SK-N-SH (cell line): Measurements from ENCODE around the gene C17orf67. TPM values are rescaled to one million over a fixed set of nuclear protein-coding genes. Genes with fewer than 3 reads are reported as not detected.

ENCODE experiments used
- CTCF ChIA-PET: fragments of 300-600, 350-600 bp; formaldehyde crosslinking; extraction: SDS; loops from one replicate; lab custom pipeline; 2021; lab: Yijun Ruan, JAX
- POLR2A ChIA-PET: fragments of 350-600 bp; sonication (Branson Sonifier 250); formaldehyde crosslinking; extraction: SDS; loops from one replicate; lab custom pipeline; 2020; ENCODE audit warnings: antibody characterized with exemption, inconsistent platforms; lab: Yijun Ruan, JAX
- DNase-seq: peaks from one replicate; pipeline ENCODE4 v3.0.0; 2012
- H2AFZ ChIP-seq: fragments of 200-600 bp; sonication (generic); 2 replicates; pipeline ENCODE4 v1.8.1; 2016; ENCODE audit warnings: antibody characterized with exemption, mild to moderate bottlenecking, low read depth
- H3F3A ChIP-seq: fragments of 200-600 bp; sonication (generic); replicated peaks from 2 replicates; pipeline ENCODE3; 2016; ENCODE audit warnings: antibody characterized with exemption, mild to moderate bottlenecking; ENCODE audit not compliant: insufficient read depth
- H3K27ac ChIP-seq, 2 experiments: fragments of 200-500 bp in 1 of 2; fragments of 200-600 bp in 1 of 2; sonication (Bioruptor generic) in 1 of 2; sonication (generic), shearing (Covaris generic) in 1 of 2; 2 replicates each; pipeline versions ENCODE4 v1.5.1 to v1.6.1; 2014 to 2016; ENCODE audit warnings: low read depth in 2 of 2, inconsistent platforms in 1 of 2, low read length in 1 of 2, mild to moderate bottlenecking in 1 of 2, mixed read lengths in 1 of 2
- H3K27me3 ChIP-seq: fragments of 200-600 bp; sonication (generic), shearing (Covaris generic); 2 replicates; pipeline ENCODE4 v1.6.1; 2016; ENCODE audit warnings: mixed run types; ENCODE audit not compliant: insufficient read depth
- H3K36me3 ChIP-seq, 2 experiments: fragments of 200-500 bp in 1 of 2; fragments of 200-600 bp in 1 of 2; sonication (Bioruptor generic) in 1 of 2; sonication (generic) in 1 of 2; replicated peaks in 1 of 2; 2 replicates each; pipeline versions ENCODE3 to v1.5.1; 2014 to 2016; ENCODE audit warnings: low read length in 1 of 2, mild to moderate bottlenecking in 1 of 2; ENCODE audit not compliant: insufficient read depth in 2 of 2, control insufficient read depth in 1 of 2
- H3K4me1 ChIP-seq, 2 experiments: fragments of 200-500 bp in 1 of 2; fragments of 200-600 bp in 1 of 2; sonication (Bioruptor generic) in 1 of 2; sonication (generic), shearing (Covaris generic) in 1 of 2; 2 replicates each; pipeline versions ENCODE4 v1.5.1 to v1.6.1; 2014 to 2016; ENCODE audit warnings: low read depth in 1 of 2, low read length in 1 of 2, mixed run types in 1 of 2; ENCODE audit not compliant: insufficient read depth in 2 of 2, control insufficient read depth in 1 of 2
- H3K4me2 ChIP-seq: fragments of 200-600 bp; sonication (generic), shearing (Covaris generic); 2 replicates; pipeline ENCODE4 v1.6.1; 2017; ENCODE audit warnings: mixed run types
- H3K4me3 ChIP-seq, 2 experiments: fragments of 200-500 bp in 1 of 2; fragments of 200-600 bp in 1 of 2; sonication (Bioruptor generic) in 1 of 2; sonication (generic), shearing (Covaris generic) in 1 of 2; 2 replicates each; pipeline versions ENCODE4 v1.5.1 to v1.8.1; 2014 to 2016; ENCODE audit warnings: low read depth in 2 of 2, inconsistent platforms in 1 of 2, low read length in 1 of 2, mild to moderate bottlenecking in 1 of 2, mixed read lengths in 1 of 2, moderate library complexity in 1 of 2
- H3K79me2 ChIP-seq: fragments of 200-600 bp; sonication (generic); 2 replicates; pipeline ENCODE4 v1.8.1; 2017; ENCODE audit warnings: mild to moderate bottlenecking; ENCODE audit not compliant: insufficient read depth
- H3K9ac ChIP-seq: fragments of 200-600 bp; sonication (generic); 2 replicates; pipeline ENCODE4 v1.6.1; 2017; ENCODE audit warnings: mixed run types
- H3K9me2 ChIP-seq: fragments of 200-600 bp; sonication (generic); 2 replicates; pipeline ENCODE4 v1.6.1; 2017; ENCODE audit warnings: mixed run types
- H3K9me3 ChIP-seq: fragments of 200-600 bp; sonication (generic); 2 replicates; pipeline ENCODE4 v1.6.1; 2017; ENCODE audit warnings: mixed run types, mild to moderate bottlenecking, moderate library complexity
- H4K20me1 ChIP-seq: fragments of 200-600 bp; sonication (generic); 2 replicates; pipeline ENCODE4 v1.6.1; 2017; ENCODE audit warnings: mild to moderate bottlenecking, mixed run types; ENCODE audit not compliant: insufficient read depth
- CHD2 ChIP-seq: fragments of 150-350 bp; IDR thresholded peaks from 2 replicates; pipeline ENCODE4 v1.6.1; 2018; ENCODE audit warnings: low read length; ENCODE audit not compliant: partially characterized antibody
- EP300 ChIP-seq, 2 experiments: IDR thresholded peaks; 2 replicates each; pipeline versions ENCODE4 v1.4.0 to v1.6.1; 2012; ENCODE audit warnings: borderline replicate concordance in 1 of 2, low read depth in 1 of 2, low read length in 1 of 2
- EZH2phosphoT487 ChIP-seq: fragments of 200-600 bp; sonication (generic); IDR thresholded peaks from 2 replicates; pipeline ENCODE4 v1.6.1; 2017; ENCODE audit warnings: low read depth, mixed run types, mild to moderate bottlenecking, antibody characterized with exemption, moderate library complexity, borderline replicate concordance
- MEF2A ChIP-seq: IDR thresholded peaks from 2 replicates; pipeline ENCODE4 v1.4.0; 2012; ENCODE audit warnings: low read depth, borderline replicate concordance
- NFIC ChIP-seq: IDR thresholded peaks from 2 replicates; pipeline ENCODE4 v1.4.0; 2012; ENCODE audit warnings: borderline replicate concordance
- NRF1 ChIP-seq: IDR thresholded peaks from 2 replicates; pipeline ENCODE4 v1.6.1; 2012; ENCODE audit warnings: low read depth, mild to moderate bottlenecking, low read length
- RCOR1 ChIP-seq: fragments of 150-350 bp; IDR thresholded peaks from 2 replicates; pipeline ENCODE4 v1.6.1; 2017; ENCODE audit warnings: antibody characterized with exemption, low read length
- RXRA ChIP-seq: IDR thresholded peaks from 2 replicates; pipeline ENCODE4 v1.4.0; 2012; ENCODE audit warnings: low read depth, mild to moderate bottlenecking, borderline replicate concordance
- TAF1 ChIP-seq: IDR thresholded peaks from 2 replicates; pipeline ENCODE4 v1.6.1; 2012; ENCODE audit warnings: low read depth, mild to moderate bottlenecking, low read length, moderate library complexity, borderline replicate concordance
- TCF12 ChIP-seq: IDR thresholded peaks from 2 replicates; pipeline ENCODE4 v1.4.0; 2012
- WGBS: methylation state at CpG from one replicate; pipeline ENCODE4 v1.1.6; 2017; ENCODE audit warnings: low lambda C conversion rate; 5-methylcytosine and 5-hydroxymethylcytosine counted together
- polyA plus RNA-seq, 3 experiments: library from polyadenylated mRNA; depleted of rRNA; stranded (reverse); fragments of >200 nt; gene quantifications; 2 replicates each; pipeline ENCODE4 v1.2.3, GENCODE V29; 2012
- TF ChIP-seq, protein P1 (sequence below): IDR thresholded peaks from 2 replicates; pipeline ENCODE4; 2012
- TF ChIP-seq, protein P2 (sequence below): IDR thresholded peaks from 2 replicates; pipeline ENCODE4 v1.4.0; 2012; ENCODE audit warnings: low read depth
- TF ChIP-seq, protein P3 (sequence below): fragments of 150-350 bp; IDR thresholded peaks from 2 replicates; pipeline ENCODE4 v1.6.1; 2017; ENCODE audit warnings: antibody characterized with exemption, low read length, low read depth, borderline replicate concordance

C17orf67 gene
- polyA plus RNA-seq, 1 of the 3 experiments (the other 2 are of a cell fraction): 1.7 TPM

- H3K36me3 ChIP-seq: no peaks in the 10 kb centered on the region
- peak overlapping the region; percentile 2 to 73; a peak in 3 of 4 replicates for H3K27ac ChIP-seq
Observed at GRCh38 chr17:56754523-56755208, 79.1 kb downstream of the C17orf67 start.

GRCh38 chr17:56752263-56752836 lies 81.4 kb downstream of the C17orf67 start:
- CTCF ChIA-PET: interaction anchor here (1.7 to 8.1 kb wide), 3 partner anchors 14 to 36 kb away, joined by 3 to 32 read pairs (median 24); no protein-coding TSS in a partner anchor

More at GRCh38 chr17:56754523-56755208, 79.1 kb downstream of the C17orf67 start:
- H4K20me1 ChIP-seq: no peaks in the 10 kb centered on the region
- H3K27me3 ChIP-seq: no peaks in the 10 kb centered on the region
- no peaks in the 10 kb centered on the region for H3K9me2 ChIP-seq
- TF ChIP-seq TAF1 (0 out of 2 replicates have a peak, but pooled peaks have one; percentile 8), EP300 (IDR thresholded peaks at IDR 0.05; ENCODE audit: borderline replicate concordance in 1 of 2, low read depth in 1 of 2, low read length in 1 of 2) (peak in 1 of 2 experiments; percentile 37; a peak in 1 of 4 replicates), TCF12 (peak; percentile 60; the same call in 1 of the 2 replicates), CHD2 (no peak), RXRA (0 out of 2 replicates have a peak, but pooled peaks have one; percentile 6)
- TF ChIP-seq, protein P1, sequence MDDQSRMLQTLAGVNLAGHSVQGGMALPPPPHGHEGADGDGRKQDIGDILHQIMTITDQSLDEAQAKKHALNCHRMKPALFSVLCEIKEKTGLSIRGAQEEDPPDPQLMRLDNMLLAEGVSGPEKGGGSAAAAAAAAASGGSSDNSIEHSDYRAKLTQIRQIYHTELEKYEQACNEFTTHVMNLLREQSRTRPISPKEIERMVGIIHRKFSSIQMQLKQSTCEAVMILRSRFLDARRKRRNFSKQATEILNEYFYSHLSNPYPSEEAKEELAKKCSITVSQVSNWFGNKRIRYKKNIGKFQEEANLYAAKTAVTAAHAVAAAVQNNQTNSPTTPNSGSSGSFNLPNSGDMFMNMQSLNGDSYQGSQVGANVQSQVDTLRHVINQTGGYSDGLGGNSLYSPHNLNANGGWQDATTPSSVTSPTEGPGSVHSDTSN: peak; percentile 68
- TF ChIP-seq, protein P2, sequence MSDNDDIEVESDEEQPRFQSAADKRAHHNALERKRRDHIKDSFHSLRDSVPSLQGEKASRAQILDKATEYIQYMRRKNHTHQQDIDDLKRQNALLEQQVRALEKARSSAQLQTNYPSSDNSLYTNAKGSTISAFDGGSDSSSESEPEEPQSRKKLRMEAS: peak; percentile 82
- TF ChIP-seq, protein P3, sequence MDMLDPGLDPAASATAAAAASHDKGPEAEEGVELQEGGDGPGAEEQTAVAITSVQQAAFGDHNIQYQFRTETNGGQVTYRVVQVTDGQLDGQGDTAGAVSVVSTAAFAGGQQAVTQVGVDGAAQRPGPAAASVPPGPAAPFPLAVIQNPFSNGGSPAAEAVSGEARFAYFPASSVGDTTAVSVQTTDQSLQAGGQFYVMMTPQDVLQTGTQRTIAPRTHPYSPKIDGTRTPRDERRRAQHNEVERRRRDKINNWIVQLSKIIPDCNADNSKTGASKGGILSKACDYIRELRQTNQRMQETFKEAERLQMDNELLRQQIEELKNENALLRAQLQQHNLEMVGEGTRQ: no peak
- POLR2A ChIA-PET: no interaction called here
- peak overlapping the region; percentile 32 for H3K4me2 ChIP-seq
- WGBS: 47% methylated on average over 8 of the region's 8 CpGs
- peak overlapping the region; percentile 34; the same call in 1 of the 2 replicates for H3K9ac ChIP-seq
- CTCF ChIA-PET: interaction anchor here (1.5 to 8.1 kb wide), 3 partner anchors 10 to 38 kb away, joined by 3 to 32 read pairs (median 24); no protein-coding TSS in a partner anchor
- H2AFZ ChIP-seq: peak overlapping the region; percentile 93
- H3K9me3 ChIP-seq: no peaks in the 10 kb centered on the region
- H3K4me1 ChIP-seq: peaks cover 3 to 18% of the 10 kb centered on the region in 2 experiments; a peak in 3 of 4 replicates
- no peaks in the 10 kb centered on the region for H3K79me2 ChIP-seq
- no peak overlapping the region for H3K4me3 ChIP-seq
- peaks cover 30% of the 10 kb centered on the region for H3F3A ChIP-seq
- DNase-seq: peak; percentile 60

More at GRCh38 chr17:56752263-56752836, 81.4 kb downstream of the C17orf67 start:
- no peak overlapping the region for H3K4me2 ChIP-seq
- no peaks in the 10 kb centered on the region for H3K9me3 ChIP-seq
- H3K27me3 ChIP-seq: no peaks in the 10 kb centered on the region
- 77% methylated on average over 4 of the region's 4 CpGs for WGBS
- no peak for DNase-seq
- no peaks in the 10 kb centered on the region for H3K79me2 ChIP-seq
- peaks cover 28% of the 10 kb centered on the region for H3F3A ChIP-seq
- TF ChIP-seq EZH2phosphoT487 (no peak), RCOR1 (no peak), NFIC (0 out of 2 replicates have a peak, but pooled peaks have one; percentile 34), EP300 (IDR thresholded peaks at IDR 0.05; ENCODE audit: borderline replicate concordance in 1 of 2, low read depth in 1 of 2, low read length in 1 of 2) (no peak), MEF2A (no peak), NRF1 (no peak)
- TF ChIP-seq, all 33 proteins: peak for 1
- no peaks in the 10 kb centered on the region for H4K20me1 ChIP-seq
- H3K9me2 ChIP-seq: no peaks in the 10 kb centered on the region
- no peaks in the 10 kb centered on the region for H3K36me3 ChIP-seq
- H3K27ac ChIP-seq: no peak overlapping the region
- H2AFZ ChIP-seq: no peak overlapping the region
- H3K4me1 ChIP-seq: peaks cover 3 to 18% of the 10 kb centered on the region in 2 experiments; a peak in 3 of 4 replicates
- POLR2A ChIA-PET: no interaction called here
- H3K9ac ChIP-seq: no peak overlapping the region
- H3K4me3 ChIP-seq: no peak overlapping the region
